K562 (cell line): Measurements from ENCODE around the gene CD69. TPM values are rescaled to one million over a fixed set of nuclear protein-coding genes. Genes with fewer than 3 reads are reported as not detected.
A peak's percentile ranks its signal among the peaks of the same experiment; 100 is the strongest.

Experiments
- ATAC-seq: fragments of 200-7000 bp; cut with Tn5 transposase; 3 replicates; pipeline ENCODE4 v1.9.1; 2020; ENCODE audit warnings: moderate library complexity
- BruUV-seq: library from RNA; stranded (reverse); fragments of 400-500 nt; replicated peaks from 2 replicates; lab custom pipeline; 2021; lab: Mats Ljungman, UMichigan
- CTCF ChIA-PET: fragments of 300-600 bp; formaldehyde crosslinking; extraction: SDS; loops from one replicate; lab custom pipeline; 2021; ENCODE audit warnings: low intra/inter-chr PET ratio; lab: Yijun Ruan, JAX
- POLR2A ChIA-PET: fragments of 300-600, 350-650 bp; sonication (Branson Sonifier 250); formaldehyde crosslinking; extraction: SDS; loops from one replicate; lab custom pipeline; 2021; ENCODE audit warnings: antibody characterized with exemption, inconsistent platforms; lab: Yijun Ruan, JAX
- DNase-seq, 4 experiments: peaks; one replicate each; pipeline versions ENCODE4 v3.0.0 to v3.0.0-alpha.2; 2011 to 2018; ENCODE audit warnings: low spot score in 3 of 4, mixed read lengths in 3 of 4; ENCODE audit errors: extremely low read depth in 1 of 4
- FAIRE-seq: peaks from 2 replicates; lab custom pipeline; 2011; peaks lifted over from hg19 to GRCh38; lab: Jason Lieb, UNC
- H2AFZ ChIP-seq: 2 replicates; pipeline ENCODE4 v1.6.0; 2011; ENCODE audit warnings: low read depth, low read length, control low read depth, inconsistent platforms
- H3K27ac ChIP-seq: fragments of 200-600 bp; 3 replicates; pipeline ENCODE4 v1.8.0; 2011; ENCODE audit warnings: low read depth, mild to moderate bottlenecking, control low read depth, inconsistent platforms, low read length, moderate library complexity, mixed read lengths; ENCODE audit errors: extremely low read depth
- H3K27me3 ChIP-seq, 2 experiments: fragments of 300-600 bp in 1 of 2; 2 replicates in 1 of 2; 3 replicates in 1 of 2; pipeline versions ENCODE4 v1.6.0 to v1.8.0; 2011; ENCODE audit warnings: inconsistent platforms in 2 of 2, low read length in 2 of 2, mild to moderate bottlenecking in 1 of 2, mixed read lengths in 1 of 2, moderate library complexity in 1 of 2; ENCODE audit not compliant: control insufficient read depth in 2 of 2, insufficient read depth in 2 of 2
- H3K36me3 ChIP-seq: fragments of 300-600 bp; 3 replicates; pipeline ENCODE4 v1.8.0; 2011; ENCODE audit warnings: mild to moderate bottlenecking, low read length, inconsistent platforms; ENCODE audit not compliant: control insufficient read depth, insufficient read depth
- H3K4me1 ChIP-seq, 2 experiments: fragments of 200-600 bp in 1 of 2; replicated peaks in 1 of 2; 2 replicates in 1 of 2; 3 replicates in 1 of 2; pipeline versions ENCODE4 v1.5.1 to v1.8.0; 2011; ENCODE audit warnings: inconsistent platforms in 2 of 2, low read length in 2 of 2, mild to moderate bottlenecking in 1 of 2, mixed read lengths in 1 of 2, moderate library complexity in 1 of 2; ENCODE audit not compliant: control insufficient read depth in 2 of 2, insufficient read depth in 2 of 2
- H3K4me2 ChIP-seq: 2 replicates; pipeline ENCODE4 v1.6.1; 2011; ENCODE audit warnings: low read length, control low read depth, inconsistent platforms, mixed read lengths; ENCODE audit not compliant: insufficient read depth
- H3K4me3 ChIP-seq: fragments of 200-600 bp; sonication (generic), shearing (Covaris generic); 2 replicates; pipeline ENCODE4 v1.5.1; 2016; ENCODE audit warnings: control low read depth, inconsistent platforms
- H3K79me2 ChIP-seq: fragments of 200-600 bp; 3 replicates; pipeline ENCODE4 v1.8.0; 2011; ENCODE audit warnings: low read length, inconsistent platforms; ENCODE audit not compliant: control insufficient read depth, insufficient read depth
- H3K9ac ChIP-seq, 2 experiments: 2 replicates each; pipeline versions ENCODE4 v1.6.0 to v1.6.1; 2011; ENCODE audit warnings: low read depth in 2 of 2, low read length in 2 of 2, control low read depth in 1 of 2, inconsistent platforms in 1 of 2, mild to moderate bottlenecking in 1 of 2, mixed read lengths in 1 of 2; ENCODE audit not compliant: insufficient read depth in 1 of 2
- H3K9me1 ChIP-seq: one replicate; pipeline ENCODE4 v1.6.0; 2011; ENCODE audit warnings: inconsistent platforms, mild to moderate bottlenecking, low read length, moderate library complexity; ENCODE audit not compliant: control insufficient read depth, insufficient read depth
- H3K9me3 ChIP-seq: replicated peaks from 2 replicates; pipeline ENCODE4 v1.5.1; 2011; ENCODE audit warnings: low read depth, low read length, inconsistent platforms; ENCODE audit not compliant: control insufficient read depth, insufficient read depth
- H4K20me1 ChIP-seq: replicated peaks from 2 replicates; pipeline ENCODE4 v1.6.1; 2011; ENCODE audit warnings: low read length, inconsistent platforms, mixed read lengths; ENCODE audit not compliant: control insufficient read depth, insufficient read depth
- FOXK2 ChIP-seq, 2 experiments: fragments of 450-650 bp; IDR thresholded peaks in 1 of 2; conservative IDR thresholded peaks in 1 of 2; 2 replicates each; pipeline ENCODE4 v1.6.1; 2016; ENCODE audit warnings: low read depth in 2 of 2, mild to moderate bottlenecking in 1 of 2
- KAT7 ChIP-seq: sonication (generic); formaldehyde crosslinking; IDR thresholded peaks from 2 replicates; pipeline ENCODE4 v1.8.0; 2022; ENCODE audit warnings: missing genetic modification reagents, mild to moderate bottlenecking, borderline replicate concordance
- NR0B1 ChIP-seq: fragments of 450-650 bp; IDR thresholded peaks from one replicate; pipeline ENCODE4 v1.6.1; 2018; ENCODE audit warnings: mild to moderate bottlenecking, moderate library complexity; ENCODE audit not compliant: partially characterized antibody
- NR2C2 ChIP-seq, 2 experiments: fragments of 200-800 bp in 1 of 2; sonication (Bioruptor generic) in 1 of 2; sonication (generic) in 1 of 2; formaldehyde crosslinking in 1 of 2; IDR thresholded peaks; 2 replicates each; pipeline versions ENCODE4 v1.6.1 to v1.8.0; 2016 to 2022; ENCODE audit warnings: mild to moderate bottlenecking in 1 of 2, missing compliant biosample characterization in 1 of 2, missing genetic modification characterization in 1 of 2, missing genetic modification reagents in 1 of 2
- PML ChIP-seq: IDR thresholded peaks from 2 replicates; pipeline ENCODE4 v1.6.1; 2012; ENCODE audit warnings: low read length, inconsistent platforms
- RBM22 ChIP-seq: fragments of 200-400 bp; formaldehyde crosslinking; IDR thresholded peaks from 2 replicates; pipeline ENCODE4 v1.6.1; 2018; ENCODE audit warnings: low read length, low read depth; ENCODE audit not compliant: poor library complexity, severe bottlenecking
- ZNF175 ChIP-seq: fragments of 200-800 bp; sonication (Bioruptor generic); IDR thresholded peaks from 2 replicates; pipeline ENCODE4 v1.6.1; 2016; ENCODE audit warnings: low read depth, mild to moderate bottlenecking, missing genetic modification characterization, missing compliant biosample characterization
- ZNF586 ChIP-seq: fragments of 450-650 bp; formaldehyde crosslinking; conservative IDR thresholded peaks from 2 replicates; pipeline ENCODE4 v1.4.0; 2020; ENCODE audit warnings: mild to moderate bottlenecking, moderate library complexity
- in situ Hi-C: fragments of 300-500 bp; cut with MboI; formaldehyde crosslinking; loops from 4 replicates; pipeline ENCODE4 v1.15.0; 2018; ENCODE audit warnings: inconsistent platforms, mixed read lengths
- intact Hi-C: fragments of 100-400 bp; cut with micrococcal nuclease; formaldehyde crosslinking; loops from 2 replicates; pipeline ENCODE4 v1.14.2; 2022
- polyA plus RNA-seq, 8 experiments: library from polyadenylated mRNA; depleted of rRNA in 4 of 8; stranded (reverse) in 5 of 8; unstranded in 3 of 8; fragments of >200 nt; fragmentation: Nextera tagmentation in 2 of 8; fragmentation: Illumina TruSeq in 1 of 8; extraction: Ambion mirVana in 2 of 8; extraction: Trizol in 1 of 8; gene quantifications; 2 replicates each; pipeline versions ENCODE4 v1.2.1 to v1.2.3, GENCODE V29; 2011 to 2014; ENCODE audit warnings: inconsistent platforms in 1 of 8, missing spikeins in 1 of 8
- total RNA-seq, 7 experiments: library from RNA; depleted of rRNA in 6 of 7; stranded (reverse); fragments of >200 nt in 6 of 7; fragmentation: Illumina TruSeq in 2 of 7; extraction: Trizol in 2 of 7; gene quantifications; 2 replicates each; pipeline versions ENCODE4 v1.2.1 to v1.2.3, GENCODE V29; 2011 to 2021; ENCODE audit warnings: low replicate concordance in 1 of 7

Gene CD69
- total and polyA plus RNA-seq, 9 of the 15 experiments (the other 6 are each of a cell fraction or from before 2014, with no cell fraction given), result 11.7 to 243 (median 54.4) TPM

- CTCF ChIA-PET, result interaction anchor here (0.8 kb wide), 1 partner anchor 73 kb away, joined by 4 read pairs; no protein-coding TSS in a partner anchor
- no peak overlapping the region for H3K4me3 ChIP-seq
- H3K36me3 ChIP-seq, result no peaks in the 10 kb centered on the region
- DNase-seq (no peak), ATAC-seq (no peak), FAIRE-seq (no peak)
- H2AFZ ChIP-seq, result peak overlapping the region; percentile 74
- in situ Hi-C loops (loop anchor here (25.0 kb wide), 1 partner anchor 245 kb away; no protein-coding TSS in a partner anchor), intact Hi-C loops (loop anchor here (10.0 kb wide), 1 partner anchor 333 kb away; no protein-coding TSS in a partner anchor)
- no peak overlapping the region for H3K4me2 ChIP-seq
- TF ChIP-seq KAT7 (CRISPR knock-in tag) (no peak), ZNF175 (CRISPR knock-in tag) (no peak), RBM22 (no peak), NR2C2 (CRISPR knock-in tag; IDR thresholded peaks at IDR 0.05) (no peak), NR2C2 (tag; IDR thresholded peaks at IDR 0.05) (no peak), NR0B1 (no peak), PML (no peak), FOXK2 (conservative IDR thresholded peaks at IDR 0.05 in 1 of 2, IDR thresholded peaks at IDR 0.05 in 1 of 2; ENCODE audit: low read depth in 2 of 2) (no peak), ZNF586 (CRISPR knock-in tag) (no peak)
- no peaks in the 10 kb centered on the region for H4K20me1 ChIP-seq
- H3K79me2 ChIP-seq, result no peaks in the 10 kb centered on the region
- H3K9me1 ChIP-seq, result no peaks in the 10 kb centered on the region
- no peaks in the 10 kb centered on the region; a peak in 1 of 5 replicates for H3K4me1 ChIP-seq
- POLR2A ChIA-PET, result interaction anchor here (1.2 kb wide), 1 partner anchor 258 kb away, joined by 3 read pairs; no protein-coding TSS in a partner anchor
- no peak overlapping the region for H3K9ac ChIP-seq
- no peak overlapping the region for H3K27ac ChIP-seq
- no peaks in the 10 kb centered on the region for H3K27me3 ChIP-seq
- no peaks in the 10 kb centered on the region for H3K9me3 ChIP-seq
- BruUV-seq, result no TSS peak
Measured at GRCh38 chr12:9707356-9707755, 53.3 kb downstream of the CD69 start.
